Spleen (tissue), 11 donors: ENCODE results near the gene PITHD1. TPM values are rescaled to one million over a fixed set of nuclear protein-coding genes. Genes with fewer than 3 reads are reported as not detected.
A peak's percentile ranks its signal among the peaks of the same experiment; 100 is the strongest.

Experiments
- DNase-seq: peaks from one replicate; pipeline ENCODE4 v3.0.0-alpha.2; 2020
- H3K27ac ChIP-seq, 8 donors: fragments of 200-600 bp; sonication (generic) in 7 of 8; 1 replicate in 4 of 8; 2 replicates in 4 of 8; pipeline versions ENCODE4 v1.5.0 to v1.8.0; 2016 to 2021; ENCODE audit warnings: inconsistent platforms in 4 of 8, mild to moderate bottlenecking in 4 of 8, moderate library complexity in 1 of 8
- H3K27me3 ChIP-seq, 7 donors: fragments of 200-600 bp; sonication (generic) in 6 of 7; replicated peaks in 1 of 7; 1 replicate in 4 of 7; 2 replicates in 3 of 7; pipeline versions ENCODE4 v1.5.0 to v1.8.0; 2016 to 2021; ENCODE audit warnings: inconsistent platforms in 3 of 7, mild to moderate bottlenecking in 1 of 7
- H3K36me3 ChIP-seq, 6 donors: fragments of 200-600 bp; sonication (generic) in 5 of 6; 1 replicate in 4 of 6; 2 replicates in 2 of 6; pipeline versions ENCODE4 v1.5.0 to v1.8.0; 2016 to 2021; ENCODE audit warnings: inconsistent platforms in 2 of 6
- H3K4me1 ChIP-seq, 6 donors: fragments of 200-600 bp; sonication (generic) in 5 of 6; 1 replicate in 3 of 6; 2 replicates in 3 of 6; pipeline versions ENCODE4 v1.5.0 to v1.8.0; 2016 to 2021; ENCODE audit warnings: inconsistent platforms in 3 of 6
- H3K4me3 ChIP-seq, 8 donors: fragments of 200-600 bp; sonication (generic) in 7 of 8; 1 replicate in 4 of 8; 2 replicates in 4 of 8; pipeline versions ENCODE4 v1.5.0 to v1.8.0; 2016 to 2021; ENCODE audit warnings: inconsistent platforms in 4 of 8, mild to moderate bottlenecking in 4 of 8, moderate library complexity in 2 of 8
- H3K9me3 ChIP-seq, 8 donors: fragments of 200-600 bp; sonication (generic) in 7 of 8; 1 replicate in 4 of 8; 2 replicates in 4 of 8; pipeline versions ENCODE4 v1.5.0 to v1.8.0; 2016 to 2021; ENCODE audit warnings: inconsistent platforms in 4 of 8
- POLR2A ChIP-seq, 3 donors: fragments of 450-650 bp; IDR thresholded peaks; one replicate each; pipeline ENCODE4 v1.5.1; 2017; ENCODE audit warnings: antibody characterized with exemption in 3 of 3, mild to moderate bottlenecking in 1 of 3
- POLR2AphosphoS5 ChIP-seq, 3 donors: sonication (generic); formaldehyde crosslinking; IDR thresholded peaks; one replicate each; pipeline ENCODE4 v1.5.1; 2017; ENCODE audit warnings: antibody characterized with exemption in 3 of 3
- WGBS, 5 donors: extraction: QIAGEN DNeasy Blood & Tissue Kit in 3 of 5; methylation state at CpG; one replicate each; pipeline versions ENCODE4 v1.1.5 to v1.1.7; 2013 to 2018; 5-methylcytosine and 5-hydroxymethylcytosine counted together
- intact Hi-C: fragments of 100-400 bp; cut with DNase I; formaldehyde crosslinking; loops from one replicate; pipeline ENCODE4 v1.15.0; 2023; ENCODE audit warnings: low total_unique reads
- polyA plus RNA-seq, 3 donors: library from polyadenylated mRNA; stranded (reverse); fragments of 200-250 nt; gene quantifications; one replicate each; pipeline ENCODE4 v1.2.1, GENCODE V29; 2013
- total RNA-seq, 7 donors: library from RNA; depleted of rRNA in 3 of 7; stranded (reverse); fragments of >200 nt in 3 of 7; fragmentation: NEBNext Ultra II Directional in 4 of 7; extraction: Animal tissue kit (Norgen Biotek cat#: 25700) in 4 of 7; gene quantifications; one replicate each; pipeline versions ENCODE4 v1.1.0 to v1.2.1, GENCODE V29; 2016 to 2021
- TF ChIP-seq, protein P1 (sequence below), 11 experiments: fragments of 200-600 bp in 7 of 11; fragments of 450-650 bp in 4 of 11; sonication (generic) in 4 of 11; IDR thresholded peaks in 8 of 11; conservative IDR thresholded peaks in 3 of 11; 1 replicate in 7 of 11; 2 replicates in 4 of 11; pipeline versions ENCODE4 v1.4.0 to v1.8.0; 2016 to 2021; ENCODE audit warnings: antibody characterized with exemption in 11 of 11, inconsistent platforms in 4 of 11, mild to moderate bottlenecking in 1 of 11
- donor health status: healthy with polysubstance abuse.
- donor health status: DM: no; HTN: no; CAD: no; lungs with moderate emphysema.
- donor health status: DM: no; HTN: no; CAD: no.
- donor health status: Bipolar disorder and iron deficiency.
- donor health status: healthy.
- donor health status: DM: no; HTN: no; CAD: no.
- donor health status: DM: yes; HTN: yes; CAD: no.

Gene PITHD1
- total and polyA plus RNA-seq, 10 donors, result 43.9 to 68.5 (median 52.0) TPM

DNA sequence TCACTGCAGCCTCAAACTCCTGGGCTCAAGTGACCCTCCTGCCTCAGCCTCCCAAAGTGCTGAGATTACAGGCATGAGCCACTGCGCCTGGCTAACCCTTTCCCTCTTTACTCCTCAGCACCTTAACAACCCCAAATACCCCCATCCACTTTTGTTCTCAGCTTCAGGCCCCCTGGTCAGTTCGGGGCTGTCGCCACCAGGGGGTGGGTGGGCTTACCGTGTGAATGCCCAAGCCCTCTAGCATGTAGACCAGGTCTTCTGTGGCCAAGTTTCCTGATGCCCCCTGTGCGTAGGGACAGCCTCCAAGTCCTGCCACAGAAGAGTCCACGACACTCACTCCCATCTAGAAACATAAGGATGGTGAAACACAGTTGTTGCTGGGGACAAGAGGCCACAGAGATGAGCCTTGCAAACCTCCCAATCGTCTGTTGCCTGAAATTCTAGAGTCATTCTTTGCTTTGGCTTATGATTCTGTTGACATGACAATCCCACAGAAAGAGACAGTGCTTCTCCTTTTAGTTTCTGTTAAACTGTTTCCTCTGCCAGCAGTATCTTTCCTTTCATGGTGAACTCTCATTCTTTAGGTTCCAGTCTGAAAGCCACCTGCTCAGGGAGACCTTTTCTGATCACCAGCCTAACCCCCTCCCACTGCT is 26.1 kb downstream of the PITHD1 start:
- DNase-seq, result peak; percentile 70
- 71 to 84% (median 79%) methylated on average over 7 of the region's 7 CpGs for WGBS, 5 donors
- H3K27ac ChIP-seq, result peak overlapping the region in 4 of 8 donors; percentile 18 to 59 (median 32)

DNA sequence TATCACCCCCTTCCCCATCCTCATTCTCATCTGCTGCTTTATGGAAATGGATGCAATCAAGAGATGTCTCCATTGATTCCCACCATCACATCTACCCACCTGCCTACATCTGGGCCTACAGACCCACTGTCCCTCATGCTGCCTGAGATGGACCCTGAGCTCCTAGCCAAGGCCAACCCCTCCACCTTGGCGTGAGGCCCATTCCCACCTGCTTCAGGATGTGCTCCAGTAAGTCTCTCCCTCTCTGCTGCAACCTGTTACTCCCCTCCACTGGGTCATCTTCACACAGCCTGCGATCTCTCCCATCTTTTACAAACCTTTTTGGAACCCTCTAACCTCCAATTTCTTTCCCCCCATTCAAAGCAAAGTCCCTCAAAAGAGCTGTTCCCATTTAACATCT is 26.8 kb downstream of the PITHD1 start:
- Histone ChIP-seq H3K4me1 (peaks cover 5 to 52% (median 26%) of the 10 kb centered on the region in 6 donors), H3K27ac (no peak overlapping the region), H3K27me3 (no peaks in the 10 kb centered on the region), H3K4me3 (no peak overlapping the region), H3K9me3 (no peaks in the 10 kb centered on the region), H3K36me3 (peaks cover 0 to 60% (median 16%) of the 10 kb centered on the region in 6 donors)
- 94 to 100% (median 97%) methylated on average over 2 of the region's 2 CpGs for WGBS, 5 donors
- intact Hi-C loops, result no loop called here
- peak; percentile 46 for DNase-seq
- TF ChIP-seq, protein P1, sequence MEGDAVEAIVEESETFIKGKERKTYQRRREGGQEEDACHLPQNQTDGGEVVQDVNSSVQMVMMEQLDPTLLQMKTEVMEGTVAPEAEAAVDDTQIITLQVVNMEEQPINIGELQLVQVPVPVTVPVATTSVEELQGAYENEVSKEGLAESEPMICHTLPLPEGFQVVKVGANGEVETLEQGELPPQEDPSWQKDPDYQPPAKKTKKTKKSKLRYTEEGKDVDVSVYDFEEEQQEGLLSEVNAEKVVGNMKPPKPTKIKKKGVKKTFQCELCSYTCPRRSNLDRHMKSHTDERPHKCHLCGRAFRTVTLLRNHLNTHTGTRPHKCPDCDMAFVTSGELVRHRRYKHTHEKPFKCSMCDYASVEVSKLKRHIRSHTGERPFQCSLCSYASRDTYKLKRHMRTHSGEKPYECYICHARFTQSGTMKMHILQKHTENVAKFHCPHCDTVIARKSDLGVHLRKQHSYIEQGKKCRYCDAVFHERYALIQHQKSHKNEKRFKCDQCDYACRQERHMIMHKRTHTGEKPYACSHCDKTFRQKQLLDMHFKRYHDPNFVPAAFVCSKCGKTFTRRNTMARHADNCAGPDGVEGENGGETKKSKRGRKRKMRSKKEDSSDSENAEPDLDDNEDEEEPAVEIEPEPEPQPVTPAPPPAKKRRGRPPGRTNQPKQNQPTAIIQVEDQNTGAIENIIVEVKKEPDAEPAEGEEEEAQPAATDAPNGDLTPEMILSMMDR (IDR thresholded peaks at IDR 0.05 in 8 of 11, conservative IDR thresholded peaks at IDR 0.05 in 3 of 11), result no peak
- TF ChIP-seq POLR2AphosphoS5 (IDR thresholded peaks at IDR 0.05), result no peak
- TF ChIP-seq POLR2A (IDR thresholded peaks at IDR 0.05), result no peak

More for the DNA sequence above, 26.1 kb downstream of the PITHD1 start:
- no peak overlapping the region for H3K4me3 ChIP-seq
- TF ChIP-seq POLR2A (IDR thresholded peaks at IDR 0.05) (no peak), POLR2AphosphoS5 (IDR thresholded peaks at IDR 0.05) (no peak)
- TF ChIP-seq, protein P1 (IDR thresholded peaks at IDR 0.05 in 8 of 11, conservative IDR thresholded peaks at IDR 0.05 in 3 of 11), result no peak
- intact Hi-C loops, result no loop called here
- H3K27me3 ChIP-seq, result no peaks in the 10 kb centered on the region
- H3K4me1 ChIP-seq, result peaks cover 5 to 52% (median 26%) of the 10 kb centered on the region in 6 donors
- no peaks in the 10 kb centered on the region for H3K9me3 ChIP-seq
- H3K36me3 ChIP-seq, result peaks cover 0 to 60% (median 16%) of the 10 kb centered on the region in 6 donors

DNA sequence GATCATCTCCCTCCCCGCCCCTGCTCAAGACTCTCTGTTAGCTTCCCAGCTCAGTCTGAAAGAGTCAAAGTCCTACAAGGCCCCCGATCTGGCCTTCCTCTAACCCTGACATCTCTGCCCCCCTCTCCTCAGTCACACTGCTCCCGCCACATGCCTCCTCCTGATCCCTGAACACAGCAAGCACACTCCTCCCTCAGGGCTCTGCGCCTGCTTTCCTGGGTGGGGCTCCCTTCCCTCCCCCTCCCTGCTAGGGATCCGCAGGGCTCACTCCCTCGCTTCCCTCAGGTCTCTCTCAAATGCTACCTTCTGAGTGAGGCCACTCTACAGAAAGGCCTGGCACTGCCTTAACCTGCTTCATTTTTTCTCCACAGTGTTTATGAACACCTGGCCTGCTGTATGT is 28.1 kb downstream of the PITHD1 start:
- H3K4me3 ChIP-seq, result no peak overlapping the region
- WGBS, 5 donors, result 73 to 84% (median 83%) methylated on average over 6 of the region's 6 CpGs
- peaks cover 4 to 57% (median 32%) of the 10 kb centered on the region in 6 donors for H3K4me1 ChIP-seq

GRCh38 chr1:23807453-23807852 is 29.2 kb downstream of the PITHD1 start:
- Histone ChIP-seq H3K4me1 (peaks cover 0 to 48% (median 26%) of the 10 kb centered on the region in 6 donors), H3K9me3 (no peaks in the 10 kb centered on the region), H3K27me3 (no peaks in the 10 kb centered on the region), H3K4me3 (no peak overlapping the region), H3K36me3 (peaks cover 0 to 78% (median 21%) of the 10 kb centered on the region in 6 donors), H3K27ac (peak overlapping the region in 3 of 8 donors; percentile 26 to 37 (median 36))
- TF ChIP-seq, protein P1 (IDR thresholded peaks at IDR 0.05 in 8 of 11, conservative IDR thresholded peaks at IDR 0.05 in 3 of 11), result no peak
- TF ChIP-seq POLR2A (IDR thresholded peaks at IDR 0.05), result no peak
- no peak for TF ChIP-seq POLR2AphosphoS5 (IDR thresholded peaks at IDR 0.05)
- intact Hi-C loops, result no loop called here
- DNase-seq, result no peak
- WGBS, 5 donors, result 33 to 54% (median 41%) methylated on average over 3 of the region's 3 CpGs

More for the DNA sequence above, 28.1 kb downstream of the PITHD1 start:
- DNase-seq, result peak; percentile 57
- no peak overlapping the region for H3K27ac ChIP-seq
- intact Hi-C loops, result no loop called here
- peaks cover 0 to 67% (median 16%) of the 10 kb centered on the region in 6 donors for H3K36me3 ChIP-seq
- H3K9me3 ChIP-seq, result no peaks in the 10 kb centered on the region
- TF ChIP-seq, protein P1 (IDR thresholded peaks at IDR 0.05 in 8 of 11, conservative IDR thresholded peaks at IDR 0.05 in 3 of 11), result no peak
- TF ChIP-seq POLR2A (IDR thresholded peaks at IDR 0.05), result no peak
- TF ChIP-seq POLR2AphosphoS5 (IDR thresholded peaks at IDR 0.05), result no peak
- no peaks in the 10 kb centered on the region for H3K27me3 ChIP-seq
